GM12891 (cell line): ENCODE results near the gene MYLK.

Experiments used
- DNase-seq: peaks from one replicate; pipeline ENCODE4 v3.0.0; 2011; ENCODE audit warnings: low spot score; ENCODE audit not compliant: insufficient read length
- FAIRE-seq: peaks from 2 replicates; lab custom pipeline; 2011; peaks lifted over from hg19 to GRCh38; lab: Jason Lieb, UNC
- PAX5 ChIP-seq: IDR thresholded peaks from 2 replicates; pipeline ENCODE4 v1.6.1; 2011; ENCODE audit warnings: low read length, moderate library complexity, mild to moderate bottlenecking; ENCODE audit not compliant: insufficient read depth, severe bottlenecking
- POLR2A ChIP-seq: IDR thresholded peaks from 2 replicates; pipeline ENCODE4 v1.6.1; 2011; ENCODE audit warnings: low read depth, low read length, control low read depth
- POLR2AphosphoS5 ChIP-seq: IDR thresholded peaks from 2 replicates; pipeline ENCODE4 v1.6.1; 2011; ENCODE audit warnings: low read depth, low read length, control low read depth
- POU2F2 ChIP-seq: IDR thresholded peaks from 2 replicates; pipeline ENCODE4 v1.6.1; 2011; ENCODE audit warnings: low read depth, mild to moderate bottlenecking, control low read depth, low read length, moderate library complexity
- SPI1 ChIP-seq: IDR thresholded peaks from 2 replicates; pipeline ENCODE4 v1.6.1; 2011; ENCODE audit warnings: low read depth, low read length, control low read depth
- TAF1 ChIP-seq: IDR thresholded peaks from 2 replicates; pipeline ENCODE4 v1.6.1; 2011; ENCODE audit warnings: low read depth, low read length, control low read depth

Gene MYLK

GRCh38 chr3:123692671-123693070 is 191.5 kb downstream of the MYLK start:
- DNase-seq: no peak
- TF ChIP-seq SPI1: no peak
- no peak for TF ChIP-seq POLR2AphosphoS5
- no peak for FAIRE-seq

- no peak for DNase-seq
- TF ChIP-seq SPI1 (no peak), TAF1 (no peak)
- FAIRE-seq: no peak
Measured at GRCh38 chr3:123692041-123692440, 192.1 kb downstream of the MYLK start.

GRCh38 chr3:123689831-123690230 is 194.3 kb downstream of the MYLK start:
- no peak for FAIRE-seq
- TF ChIP-seq SPI1 (no peak), POU2F2 (no peak), POLR2A (no peak), TAF1 (no peak), POLR2AphosphoS5 (no peak), PAX5 (no peak)
- no peak for DNase-seq

GRCh38 chr3:123688241-123688747 is 195.8 kb downstream of the MYLK start:
- DNase-seq (no peak), FAIRE-seq (no peak)
- TF ChIP-seq SPI1 (peak; percentile 11; the same call in 1 of the 2 replicates), TAF1 (no peak)

- FAIRE-seq: no peak
- no peak for DNase-seq
- TF ChIP-seq POU2F2 (no peak), POLR2A (no peak), POLR2AphosphoS5 (no peak), PAX5 (no peak), TAF1 (no peak), SPI1 (no peak)
Measured at GRCh38 chr3:123687286-123687685, 196.8 kb downstream of the MYLK start.

- no peak for FAIRE-seq
- TF ChIP-seq TAF1 (no peak), POU2F2 (no peak), SPI1 (no peak), PAX5 (no peak), POLR2A (no peak), POLR2AphosphoS5 (no peak)
- DNase-seq: no peak
Measured at GRCh38 chr3:123686251-123686650, 197.9 kb downstream of the MYLK start.

- TF ChIP-seq SPI1: no peak
- TF ChIP-seq POLR2A: no peak
- TF ChIP-seq TAF1: no peak
- no peak for TF ChIP-seq POU2F2
- TF ChIP-seq POLR2AphosphoS5: no peak
- TF ChIP-seq PAX5: no peak
- DNase-seq (no peak), FAIRE-seq (no peak)
Measured at GRCh38 chr3:123685780-123686179, 198.4 kb downstream of the MYLK start.

- no peak for TF ChIP-seq POLR2A
- TF ChIP-seq PAX5: no peak
- no peak for TF ChIP-seq POLR2AphosphoS5
- TF ChIP-seq TAF1: no peak
- no peak for TF ChIP-seq POU2F2
- TF ChIP-seq SPI1: no peak
- FAIRE-seq: no peak
- DNase-seq: no peak
Measured at GRCh38 chr3:123684636-123685035, 199.5 kb downstream of the MYLK start.

GRCh38 chr3:123684209-123684608 is 199.9 kb downstream of the MYLK start:
- TF ChIP-seq POLR2AphosphoS5 (no peak), SPI1 (no peak), POLR2A (no peak), PAX5 (no peak), TAF1 (no peak), POU2F2 (no peak)
- no peak for FAIRE-seq
- no peak for DNase-seq

- FAIRE-seq: no peak
- TF ChIP-seq SPI1 (no peak), PAX5 (no peak), POU2F2 (no peak), POLR2AphosphoS5 (no peak), TAF1 (no peak), POLR2A (no peak)
Measured at GRCh38 chr3:123683505-123684154, 200.5 kb downstream of the MYLK start.

More at GRCh38 chr3:123683505-123684154, 200.5 kb downstream of the MYLK start:
- no peak for DNase-seq
